MV-4-11 (cell line): Measurements from ENCODE around the gene DPF3.

Experiments used
- DNase-seq: peaks from one replicate; lab custom pipeline; 2025; lab: John Stamatoyannopoulos, UW

Gene DPF3

GRCh38 chr14:72893636-72894322 is at the start of gene DPF3:
Gene DPF3, minus strand, starts transcription at chr14:72894101. Its CDS starts 13 bp downstream, at chr14:72894088.
- DNase-seq, result peak; percentile 93

DNA sequence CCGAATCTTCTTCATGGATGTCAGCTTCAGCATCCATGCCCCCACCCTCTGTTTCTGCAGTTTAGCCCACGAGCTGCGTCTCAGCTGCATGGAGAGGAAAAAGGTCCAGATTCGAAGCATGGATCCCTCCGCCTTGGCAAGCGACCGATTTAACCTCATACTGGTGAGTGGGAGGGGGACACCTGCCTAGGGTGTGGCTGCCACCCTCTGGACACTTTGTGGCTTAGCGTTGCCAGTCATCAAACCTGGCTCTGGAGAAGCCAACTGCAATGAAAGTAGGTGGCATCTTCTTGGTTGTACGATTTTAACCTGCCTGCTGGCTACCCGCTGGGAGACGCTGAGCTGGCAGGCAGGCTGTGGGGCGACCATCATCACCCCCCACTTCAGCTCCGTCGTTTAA is 49.0 kb upstream of the DPF3 start:
- DNase-seq, result no peak

GRCh38 chr14:72941286-72941985 is 47.5 kb upstream of the DPF3 start:
- DNase-seq, result no peak

DNA sequence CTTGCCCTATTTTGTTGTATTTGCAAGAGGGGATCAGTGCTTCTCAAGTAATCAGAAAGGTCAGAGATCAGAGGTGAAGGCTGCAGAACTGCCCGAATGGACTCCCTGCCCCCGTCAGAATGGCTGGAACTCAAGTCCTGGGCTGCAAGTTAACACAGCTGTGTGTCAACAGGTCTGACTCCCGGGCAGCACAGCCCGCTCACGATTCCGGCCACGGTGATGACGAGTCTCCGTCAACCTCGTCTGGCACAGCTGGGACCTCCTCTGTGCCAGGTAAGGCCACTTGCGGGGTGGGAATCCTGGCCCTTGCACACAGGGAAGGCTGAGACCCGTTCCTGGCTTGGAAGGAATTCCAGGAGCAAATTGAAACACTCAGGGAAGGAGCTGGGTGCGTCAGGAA is 45.7 kb upstream of the DPF3 start:
- no peak for DNase-seq

- no peak for DNase-seq
Observed at GRCh38 chr14:72932893-72933292, 39.0 kb upstream of the DPF3 start.

DNA sequence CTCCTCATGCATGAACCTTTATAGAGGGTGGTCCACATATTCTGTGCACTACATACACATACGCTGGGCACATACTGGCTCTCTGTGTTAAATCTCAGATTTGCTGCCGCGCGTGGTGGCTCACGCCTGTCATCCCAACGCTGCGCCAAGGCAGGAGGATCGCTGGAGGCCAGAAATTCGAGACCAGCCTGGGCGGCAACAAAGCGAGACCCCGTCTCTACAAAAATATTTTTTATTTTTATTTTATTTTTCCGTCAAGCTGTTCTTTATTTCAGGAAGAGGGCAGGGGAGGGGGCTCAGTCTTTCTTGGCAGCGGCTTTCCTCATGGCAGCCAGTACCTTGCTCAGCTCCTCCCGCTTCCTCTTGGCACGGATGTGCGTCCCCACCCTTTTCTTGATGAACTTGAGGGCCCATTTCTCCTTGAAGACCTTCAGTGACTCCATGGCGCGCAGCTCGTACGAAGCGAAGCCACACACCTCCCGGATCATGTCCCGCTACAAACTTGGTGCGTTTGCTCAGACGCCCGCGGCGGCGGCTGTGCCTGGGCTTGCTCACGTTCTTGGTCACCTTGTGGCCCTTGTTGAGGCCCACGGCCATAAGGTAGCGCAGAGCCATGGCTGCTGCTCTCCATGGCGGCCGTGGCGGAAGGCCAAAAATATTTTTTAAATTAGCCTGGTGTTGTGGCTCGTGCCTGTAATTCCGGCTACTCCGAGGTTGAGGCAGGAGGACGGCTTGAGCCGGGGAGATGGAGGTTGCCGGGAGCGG is 35.6 kb upstream of the DPF3 start:
- no peak for DNase-seq

DNA sequence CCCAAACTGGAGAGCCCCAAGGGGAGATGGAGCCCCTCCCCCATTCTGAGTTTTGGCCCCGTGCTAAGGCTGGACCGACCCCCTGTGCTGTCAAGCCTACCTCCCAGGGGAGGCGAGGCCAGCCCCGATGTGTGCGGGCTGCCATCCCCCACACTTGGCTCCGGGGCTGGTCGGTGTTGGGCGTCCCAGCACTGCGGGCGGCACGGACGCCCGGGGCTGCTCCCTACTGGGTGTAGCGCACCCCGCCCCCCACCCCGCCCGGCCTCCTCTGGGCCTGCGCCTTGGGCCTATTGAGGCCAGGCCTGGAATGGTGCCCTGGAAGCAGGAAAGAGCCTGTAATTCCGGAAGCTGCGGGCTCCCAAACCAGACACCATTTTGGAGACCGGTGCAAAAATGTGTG is 35.0 kb upstream of the DPF3 start:
- DNase-seq, result no peak

DNA sequence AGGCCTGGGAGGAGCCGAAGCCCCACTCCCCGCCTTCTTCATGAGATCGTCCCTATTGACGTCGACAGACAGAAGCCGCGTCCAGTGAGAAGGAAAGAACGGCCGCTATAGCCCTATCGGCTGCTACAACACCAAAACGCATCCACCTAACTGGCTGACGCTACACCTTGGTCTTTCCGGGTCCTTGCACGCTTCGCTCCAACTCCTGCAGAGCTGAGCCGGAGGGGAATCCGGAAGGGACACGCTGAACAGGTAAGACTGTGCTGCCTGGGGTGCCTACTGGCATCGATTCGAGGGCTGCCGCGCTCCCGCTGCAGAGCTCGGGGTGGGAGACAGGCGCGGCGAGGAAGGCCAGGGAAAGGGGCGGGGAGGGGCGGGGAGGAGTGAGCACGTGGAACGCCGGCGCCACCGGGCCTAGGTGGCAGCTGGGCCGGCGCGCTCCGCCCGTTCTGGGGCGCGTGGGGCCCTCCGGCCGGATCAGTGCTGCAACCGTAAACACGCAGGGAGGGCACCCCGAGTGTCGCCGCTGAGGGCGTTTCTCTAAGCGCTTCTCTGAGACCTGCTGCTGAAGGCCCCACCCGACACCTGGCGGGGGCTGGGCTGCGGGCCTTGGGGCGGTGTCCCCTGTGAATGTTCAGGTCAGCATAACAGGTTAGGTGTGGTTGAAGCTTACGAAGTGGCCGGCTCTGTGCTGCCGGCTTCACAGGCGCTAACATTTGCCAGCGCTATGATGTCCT is 32.6 kb upstream of the DPF3 start, which contains the start of gene DCAF4:
Gene DCAF4, plus strand, starts transcription at position 173 of the 737 bp plus-strand sequence. CDS start 11,515 bp downstream, outside the sequence.
- DNase-seq, result peak; percentile 98

- DNase-seq, result no peak
Observed at GRCh38 chr14:72925815-72926291, 32.0 kb upstream of the DPF3 start.

GRCh38 chr14:72925171-72925759 is 31.4 kb upstream of the DPF3 start:
- no peak for DNase-seq

DNA sequence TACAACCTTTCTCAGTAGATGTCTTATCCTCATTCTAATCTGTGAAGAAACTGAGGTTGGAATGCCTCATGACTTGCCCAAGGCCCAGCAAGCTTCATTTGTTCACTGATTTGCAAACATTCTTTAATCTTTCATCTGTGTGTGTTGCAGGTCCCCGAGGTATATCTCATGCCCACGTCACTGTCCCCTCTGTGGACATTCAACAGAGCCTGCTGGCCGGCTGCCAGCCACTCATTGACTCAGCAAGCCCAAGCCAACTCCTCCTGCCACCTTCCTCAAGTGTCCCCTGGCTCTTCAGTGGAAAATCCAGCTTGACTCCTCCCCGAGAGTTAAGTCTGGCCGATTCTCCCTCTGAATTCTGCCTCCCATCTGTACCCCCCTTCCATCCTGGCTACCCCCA is 30.4 kb upstream of the DPF3 start:
- DNase-seq, result no peak

GRCh38 chr14:72921396-72921795 is 27.5 kb upstream of the DPF3 start:
- no peak for DNase-seq

GRCh38 chr14:72920008-72920407 is 26.1 kb upstream of the DPF3 start:
- DNase-seq, result no peak

- DNase-seq, result no peak
Observed at GRCh38 chr14:72917094-72917802, 23.3 kb upstream of the DPF3 start.

DNA sequence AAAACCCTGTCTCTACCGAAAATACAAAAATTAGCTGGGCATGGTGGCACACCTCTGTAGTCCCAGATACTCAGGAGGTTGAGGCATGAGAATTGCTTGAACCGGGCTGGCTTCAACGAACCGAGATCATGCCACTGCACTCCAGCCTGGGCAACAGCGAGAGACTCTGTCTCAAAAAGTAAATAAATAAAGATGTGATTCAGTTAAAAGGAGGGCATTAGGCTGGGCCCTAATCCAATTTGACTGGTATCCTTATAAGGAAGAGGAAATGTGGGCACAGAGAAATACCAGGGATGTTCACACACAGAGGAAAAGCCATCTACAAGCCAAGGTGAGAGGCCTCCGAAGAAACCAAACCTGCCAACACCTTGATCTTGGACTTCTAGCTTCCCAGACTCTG is 22.3 kb upstream of the DPF3 start:
- no peak for DNase-seq

- no peak for DNase-seq
Observed at GRCh38 chr14:72913809-72914208, 19.9 kb upstream of the DPF3 start.

- DNase-seq, result peak; percentile 33
Observed at GRCh38 chr14:72909163-72909562, 15.3 kb upstream of the DPF3 start.

DNA sequence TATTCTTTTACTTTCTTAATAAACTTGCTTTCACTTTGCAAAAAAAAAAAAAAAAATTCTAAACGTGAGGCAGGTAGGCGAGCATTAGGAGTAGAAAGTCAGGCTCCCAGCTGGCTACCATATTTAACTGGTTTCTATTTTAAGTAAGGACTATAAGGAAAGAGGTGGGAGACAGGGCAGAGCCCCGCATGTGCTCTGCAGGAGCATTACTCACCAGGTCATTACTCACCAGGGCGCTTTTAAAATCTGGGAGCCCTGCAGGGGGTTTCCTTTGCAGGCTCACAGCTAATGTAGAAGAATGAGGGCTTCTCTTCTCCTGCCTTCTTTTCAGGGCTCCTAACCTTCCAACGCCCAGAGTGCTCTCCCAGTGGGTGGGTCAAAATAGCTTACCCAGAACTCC is 14.0 kb upstream of the DPF3 start:
- DNase-seq, result no peak

DNA sequence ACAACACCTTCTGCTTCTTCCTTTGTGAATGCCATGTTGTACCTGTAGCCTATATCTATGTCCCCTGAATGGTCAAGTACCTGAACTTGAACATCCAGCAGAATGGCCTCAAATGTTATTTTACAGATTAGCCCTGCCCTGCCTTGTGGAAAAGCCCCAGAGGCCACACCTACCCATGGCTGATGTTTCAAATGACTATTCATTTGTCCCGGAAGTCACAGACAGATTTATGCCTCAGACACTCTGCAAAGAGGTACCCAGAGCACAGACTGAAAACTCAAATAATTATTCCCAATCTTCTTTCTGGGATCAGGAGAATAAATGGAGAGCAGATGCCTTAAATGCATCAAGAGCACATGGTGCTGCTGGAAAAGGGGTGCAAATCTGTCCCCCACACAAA is 13.0 kb upstream of the DPF3 start:
- DNase-seq, result no peak

DNA sequence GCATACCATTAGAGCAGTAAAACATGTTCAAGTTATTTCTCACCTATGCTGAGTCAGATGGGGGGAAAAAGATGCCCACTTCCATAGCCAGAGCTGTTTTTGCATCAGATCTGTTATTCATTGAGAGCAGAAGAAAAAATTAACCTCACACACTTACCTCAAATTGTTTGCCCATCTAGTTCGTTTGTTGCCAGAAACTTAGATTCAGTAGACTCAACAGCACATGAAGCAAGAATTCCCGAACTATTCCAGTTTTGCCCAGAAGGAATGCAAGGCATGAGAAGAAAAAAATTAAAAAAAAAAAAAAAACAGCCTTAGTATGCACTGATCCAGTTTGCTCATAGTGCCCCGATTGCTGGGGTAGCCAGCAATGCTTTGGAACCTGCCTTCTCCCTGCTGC is 12.4 kb upstream of the DPF3 start:
- DNase-seq, result no peak
